ENCODE data around the gene PTPRK.

GRCh38 chr6:128397996-128398395 is 122.4 kb downstream of the PTPRK start:
- TF ChIP-seq CTCF (IDR thresholded peaks at IDR 0.05): no peak
- TF ChIP-seq POLR2AphosphoS5 (IDR thresholded peaks at IDR 0.05): no peak
- TF ChIP-seq EP300 (IDR thresholded peaks at IDR 0.05): no peak
- TF ChIP-seq POLR2A (IDR thresholded peaks at IDR 0.05): no peak

Data from sigmoid colon (tissue), 4 donors.